NK-92 (cell line): ENCODE data around the gene DAP3.
"Not testable (repeated sequence)": the region's sequence is repeated elsewhere in the genome, so short reads cannot be mapped to it uniquely, and the experiment has no call there.

Experiments used
- DNase-seq: peaks from one replicate; lab custom pipeline; 2025; ENCODE audit not compliant: unreplicated experiment; lab: John Stamatoyannopoulos, UW

Gene DAP3

GRCh38 chr1:155717041-155717440, 28.1 kb downstream of the DAP3 start:
- no peak for DNase-seq

DNA sequence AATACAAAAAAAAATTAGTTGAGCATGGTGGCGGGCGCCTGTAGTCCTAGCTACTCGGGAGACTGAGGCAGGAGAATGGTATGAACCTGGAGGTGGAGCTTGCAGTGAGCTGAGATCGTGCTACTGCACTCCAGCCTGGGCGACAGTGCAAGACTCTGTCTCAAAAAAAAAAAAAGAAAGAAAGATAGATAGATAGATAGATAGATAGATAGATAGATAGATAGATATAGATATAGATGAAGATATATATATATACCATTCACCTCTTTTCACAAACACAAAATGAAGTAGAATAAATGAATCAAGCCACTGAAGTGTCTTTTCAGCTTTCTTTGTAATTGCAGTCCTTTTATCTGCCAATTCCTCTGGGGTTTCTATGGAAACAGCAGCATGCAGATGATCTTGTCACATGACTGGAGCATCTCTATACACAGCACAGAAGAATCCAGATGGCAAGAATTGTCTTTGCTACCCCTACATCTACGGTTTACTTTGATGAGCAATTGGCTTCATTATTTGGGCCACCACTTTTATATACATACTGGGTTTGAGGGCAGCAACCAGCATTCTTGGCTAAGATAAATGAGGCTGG, 29.7 kb downstream of the DAP3 start:
- not testable (repeated sequence) for DNase-seq

GRCh38 chr1:155719703-155720102, 30.8 kb downstream of the DAP3 start:
- no peak for DNase-seq

- no peak for DNase-seq
Observed at GRCh38 chr1:155725142-155725541, 36.3 kb downstream of the DAP3 start.

- DNase-seq, result no peak
Observed at GRCh38 chr1:155729031-155729898, 40.4 kb downstream of the DAP3 start.

DNA sequence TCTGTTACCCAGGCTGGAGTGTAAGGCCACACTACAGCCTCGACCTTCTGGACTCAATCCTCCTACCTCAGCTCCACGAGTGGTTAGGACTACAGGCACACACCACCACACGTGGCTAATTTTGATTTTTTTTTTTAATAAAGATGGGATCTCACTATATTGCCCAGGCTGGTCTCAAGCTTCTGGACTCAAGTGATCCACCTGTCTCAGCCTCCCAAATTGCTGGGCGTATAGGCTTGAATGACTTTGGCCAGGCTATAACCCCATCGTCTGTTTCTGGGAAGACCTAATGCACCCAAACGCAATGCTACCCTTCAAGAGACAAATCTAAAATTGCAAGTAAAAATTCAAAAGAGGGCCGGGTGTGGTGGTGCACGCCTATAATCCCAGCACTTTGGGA, 52.1 kb downstream of the DAP3 start:
- no peak for DNase-seq

DNA sequence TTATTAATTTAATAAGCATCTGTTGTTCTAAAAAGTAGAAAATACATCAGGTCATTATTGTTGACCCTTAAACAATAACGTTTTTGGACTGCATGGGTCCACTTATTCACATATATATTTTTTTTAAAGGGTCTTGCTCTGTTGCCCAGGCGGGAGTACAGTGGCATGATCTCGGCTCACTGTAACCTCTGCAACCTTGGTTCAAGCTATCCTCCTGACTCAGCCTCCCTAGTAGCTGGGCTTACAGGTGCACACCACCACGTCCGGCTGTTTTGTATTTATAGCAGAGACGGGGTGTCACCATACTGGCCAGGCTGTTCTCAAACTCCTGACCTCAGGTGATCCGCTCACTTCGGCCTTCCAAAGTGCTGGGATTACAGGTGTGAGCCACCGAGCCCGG, 53.0 kb downstream of the DAP3 start:
- no peak for DNase-seq

GRCh38 chr1:155744711-155745283, 55.9 kb downstream of the DAP3 start:
- DNase-seq, result no peak

GRCh38 chr1:155745284-155746228, 56.7 kb downstream of the DAP3 start:
- DNase-seq, result peak; percentile 46

DNA sequence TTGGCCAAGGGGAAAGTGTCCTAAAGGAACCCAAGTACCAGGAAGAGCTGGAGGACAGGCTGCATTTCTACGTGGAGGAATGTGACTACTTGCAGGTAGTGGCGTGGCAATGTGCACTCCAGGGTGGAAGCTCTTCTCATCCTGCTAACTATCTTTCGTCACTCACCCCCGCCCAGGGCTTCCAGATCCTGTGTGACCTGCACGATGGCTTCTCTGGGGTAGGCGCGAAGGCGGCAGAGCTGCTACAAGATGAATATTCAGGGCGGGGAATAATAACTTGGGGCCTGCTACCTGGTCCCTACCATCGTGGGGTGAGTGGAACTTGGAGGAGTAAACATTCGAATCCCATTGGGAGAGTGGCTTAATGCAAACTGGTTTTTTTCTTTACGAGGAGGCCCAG, 58.7 kb downstream of the DAP3 start:
- DNase-seq, result not testable (repeated sequence)

GRCh38 chr1:155748141-155748540, 59.2 kb downstream of the DAP3 start:
- DNase-seq, result not testable (repeated sequence)

- not testable (repeated sequence) for DNase-seq
Observed at GRCh38 chr1:155759017-155759416, 70.1 kb downstream of the DAP3 start.

DNA sequence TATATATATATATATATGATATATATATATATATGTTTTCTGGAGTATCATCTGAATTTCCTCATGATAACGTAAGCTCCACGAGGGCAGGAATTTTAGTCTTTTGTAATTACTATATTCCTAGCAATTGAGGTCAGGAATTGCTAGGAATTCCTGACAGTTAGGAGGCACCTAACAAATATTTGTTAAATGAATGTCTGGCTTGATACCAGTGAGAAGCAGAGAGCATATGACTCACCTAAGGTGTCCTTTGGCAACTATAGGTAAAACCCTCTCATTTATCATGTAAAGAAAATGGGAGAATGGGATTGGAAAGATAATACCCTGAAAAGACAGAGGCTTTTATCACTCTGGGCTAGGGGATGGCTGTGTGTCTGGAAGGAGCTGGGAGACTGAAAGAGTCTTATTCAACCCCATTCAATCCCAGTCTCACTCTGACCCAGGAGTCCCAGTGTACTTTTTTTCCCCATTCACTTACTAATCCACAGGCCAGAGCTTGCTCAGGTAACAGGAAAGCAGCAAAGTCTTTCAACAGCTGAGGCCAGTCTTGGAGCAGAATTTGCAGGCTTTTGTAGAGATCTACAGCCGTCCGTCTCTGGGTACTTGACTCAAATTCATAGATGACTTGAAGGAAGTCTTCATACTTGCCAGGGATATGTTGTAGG, 71.2 kb downstream of the DAP3 start:
- no peak for DNase-seq

DNA sequence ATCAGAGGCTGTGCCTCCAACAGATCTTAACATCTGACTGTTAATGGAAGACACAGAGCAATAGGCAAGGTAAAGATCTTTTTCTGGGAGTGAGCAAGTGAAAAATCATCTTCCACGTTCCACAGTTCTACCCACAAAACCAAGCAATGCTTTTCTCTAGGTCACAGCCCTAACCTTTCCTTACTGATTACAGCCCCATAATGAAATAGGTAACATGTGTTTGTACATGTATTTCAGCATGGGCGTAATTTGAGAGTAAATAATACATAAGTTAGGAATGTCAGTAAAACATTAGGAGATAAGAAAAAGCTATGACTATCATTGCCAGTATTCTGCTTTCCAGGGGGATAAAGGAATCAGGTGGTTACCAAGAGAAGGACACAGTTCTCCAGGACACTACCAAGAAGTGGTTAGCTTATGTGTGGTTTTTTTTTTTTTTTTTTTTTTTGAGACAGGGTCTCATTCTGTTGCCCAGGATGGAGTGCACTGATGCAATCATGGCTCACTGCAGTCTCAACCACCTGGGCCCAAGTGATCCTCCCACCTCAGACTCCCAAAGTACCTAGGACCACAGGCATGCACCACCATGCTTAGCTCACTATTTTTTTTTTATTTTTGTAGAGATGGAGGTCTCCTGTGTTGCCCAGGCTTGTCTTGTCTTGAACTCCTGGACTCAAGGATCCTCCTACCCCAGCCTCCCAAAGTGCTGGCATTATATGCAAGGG, 72.0 kb downstream of the DAP3 start:
- DNase-seq, result no peak

DNA sequence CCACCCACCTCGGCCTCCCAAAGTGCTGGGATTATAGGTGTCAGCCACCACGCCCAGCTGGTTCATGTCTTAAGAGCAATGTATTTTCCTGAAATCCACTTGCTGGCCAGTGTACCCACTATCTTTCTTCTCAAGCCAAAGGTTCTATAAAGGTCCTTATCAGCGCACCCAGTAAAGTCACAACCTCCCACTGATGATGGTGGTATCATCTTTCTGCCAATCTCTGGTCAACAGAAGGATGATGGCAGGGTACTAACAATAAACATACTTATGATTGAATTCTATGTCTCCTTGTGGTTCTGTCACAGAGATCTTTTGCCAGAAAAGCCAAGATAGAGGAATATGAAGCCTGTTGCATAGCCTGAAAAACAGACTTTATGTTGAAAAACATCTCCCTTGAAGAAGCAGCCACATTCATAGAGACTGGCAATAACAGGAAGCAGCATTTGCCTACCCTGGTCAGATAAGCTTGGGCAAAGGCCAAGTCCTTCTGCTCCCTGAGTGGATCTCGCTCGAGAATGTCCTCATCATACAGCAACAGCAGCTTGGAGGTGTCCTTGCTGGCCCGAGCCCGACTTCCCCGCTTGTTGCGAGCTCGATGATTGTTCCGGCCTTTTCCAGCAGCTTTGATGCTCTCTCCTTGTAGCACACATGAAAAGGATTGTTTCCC, 73.0 kb downstream of the DAP3 start:
- no peak for DNase-seq

- DNase-seq, result not testable (repeated sequence)
Observed at GRCh38 chr1:155763090-155763815, 74.4 kb downstream of the DAP3 start.

- not testable (repeated sequence) for DNase-seq
Observed at GRCh38 chr1:155763989-155764388, 75.1 kb downstream of the DAP3 start.

DNA sequence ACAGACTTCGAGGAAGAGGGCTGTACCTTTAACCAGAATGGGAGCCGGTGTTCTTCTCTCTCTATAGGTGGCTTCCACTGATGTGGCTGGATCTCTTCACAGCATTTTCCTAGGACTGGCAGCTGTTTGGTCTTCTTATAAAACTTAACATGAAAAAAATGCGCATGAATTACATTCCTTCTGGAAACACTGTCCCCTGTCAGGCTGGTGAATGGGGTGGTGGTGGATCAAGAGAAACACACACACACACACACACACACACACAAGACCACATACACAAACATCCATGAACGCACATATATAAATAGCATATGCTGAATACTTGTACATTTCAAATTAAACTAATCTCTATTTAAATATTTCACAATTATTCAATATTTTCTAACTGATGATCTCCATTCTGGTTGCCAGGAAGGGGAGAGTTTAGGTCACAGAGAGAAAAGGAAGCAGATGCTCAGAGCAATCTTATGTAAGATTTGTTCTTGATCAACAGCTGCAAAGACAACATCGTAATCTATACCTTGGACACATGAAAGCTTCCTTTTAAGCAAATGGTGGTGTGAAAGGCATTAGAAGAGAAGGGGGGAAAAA, 78.6 kb downstream of the DAP3 start:
- DNase-seq, result not testable (repeated sequence)
